ENCODE measurements around the gene HUS1B. TPM values are rescaled to one million over a fixed set of nuclear protein-coding genes. Genes with fewer than 3 reads are reported as not detected.

The HUS1B gene
- total and polyA plus RNA-seq, 9 of the 15 experiments (the other 6 are each of a cell fraction or from before 2014, with no cell fraction given), result 0.16 to 1.4 (median 0.38) TPM; not detected in 1

DNA sequence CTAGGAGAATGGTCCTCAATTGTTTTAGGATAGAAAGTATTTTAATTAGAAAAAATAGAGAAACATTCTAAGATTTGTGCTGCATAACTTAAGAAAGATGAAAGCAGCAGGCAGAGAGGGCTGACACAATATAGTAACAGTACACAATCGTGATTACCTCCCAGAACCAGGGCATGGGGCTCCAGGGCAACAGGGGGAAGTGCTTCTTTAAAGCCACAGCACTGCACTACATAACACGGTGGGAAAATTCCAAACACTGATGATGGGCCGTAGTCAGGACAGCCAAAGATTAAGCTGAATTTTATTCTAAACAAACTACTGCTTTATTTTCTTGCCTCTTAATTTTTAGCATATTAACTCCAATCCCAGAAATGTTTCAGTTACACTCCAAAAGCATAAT lies 21.6 kb upstream of the HUS1B start:
- no peak overlapping the region for H2AFZ ChIP-seq (ENCODE audit: low read depth, low read length)
- no peaks in the 10 kb centered on the region; the same call in 1 of the 2 replicates for H3K9me3 ChIP-seq (replicated peaks; ENCODE audit: control insufficient read depth, insufficient read depth, low read depth, low read length)
- no peak for ATAC-seq
- ChIA-PET CTCF (ENCODE audit: low intra/inter-chr PET ratio) (no interaction called here), POLR2A (no interaction called here)
- H3K9ac ChIP-seq (ENCODE audit: insufficient read depth in 1 of 2, low read depth in 2 of 2, low read length in 2 of 2), result no peak overlapping the region
- H3K36me3 ChIP-seq (ENCODE audit: control insufficient read depth, insufficient read depth, low read length), result no peaks in the 10 kb centered on the region
- peaks cover 0 to 6% of the 10 kb centered on the region in 2 experiments; a peak in 2 of 5 replicates for H3K4me1 ChIP-seq (replicated peaks in 1 of 2; ENCODE audit: control insufficient read depth in 2 of 2, insufficient read depth in 2 of 2, low read length in 2 of 2)
- H3K4me2 ChIP-seq (ENCODE audit: insufficient read depth, low read length), result no peak overlapping the region
- no peak for DNase-seq (ENCODE audit: extremely low read depth in 1 of 4, low spot score in 3 of 4)
- H4K20me1 ChIP-seq (replicated peaks; ENCODE audit: control insufficient read depth, insufficient read depth, low read length), result no peaks in the 10 kb centered on the region
- in situ Hi-C loops (cut with MboI) (no loop called here), intact Hi-C loops (cut with micrococcal nuclease) (no loop called here)
- no peak for FAIRE-seq
- H3K27ac ChIP-seq (ENCODE audit: extremely low read depth, low read depth, low read length), result no peak overlapping the region
- WGBS (ENCODE audit: insufficient coverage, low coverage, missing lambda C conversion rate), result 52% methylated on average over 3 of the region's 3 CpGs
- BruUV-seq (replicated peaks), result no TSS peak
- no peak for TF ChIP-seq PREB (CRISPR knock-in tag; IDR thresholded peaks at IDR 0.05)
- TF ChIP-seq L3MBTL2 (IDR thresholded peaks at IDR 0.05), result no peak
- no peak for TF ChIP-seq XRCC5 (IDR thresholded peaks at IDR 0.05; ENCODE audit: low read depth, low read length)
- TF ChIP-seq KAT8 (IDR thresholded peaks at IDR 0.05; ENCODE audit: low read depth), result no peak
- TF ChIP-seq PML (IDR thresholded peaks at IDR 0.05; ENCODE audit: low read length), result no peak
- no peak for TF ChIP-seq TAF9B (IDR thresholded peaks at IDR 0.05; ENCODE audit: partially characterized antibody)
- TF ChIP-seq, protein P1, sequence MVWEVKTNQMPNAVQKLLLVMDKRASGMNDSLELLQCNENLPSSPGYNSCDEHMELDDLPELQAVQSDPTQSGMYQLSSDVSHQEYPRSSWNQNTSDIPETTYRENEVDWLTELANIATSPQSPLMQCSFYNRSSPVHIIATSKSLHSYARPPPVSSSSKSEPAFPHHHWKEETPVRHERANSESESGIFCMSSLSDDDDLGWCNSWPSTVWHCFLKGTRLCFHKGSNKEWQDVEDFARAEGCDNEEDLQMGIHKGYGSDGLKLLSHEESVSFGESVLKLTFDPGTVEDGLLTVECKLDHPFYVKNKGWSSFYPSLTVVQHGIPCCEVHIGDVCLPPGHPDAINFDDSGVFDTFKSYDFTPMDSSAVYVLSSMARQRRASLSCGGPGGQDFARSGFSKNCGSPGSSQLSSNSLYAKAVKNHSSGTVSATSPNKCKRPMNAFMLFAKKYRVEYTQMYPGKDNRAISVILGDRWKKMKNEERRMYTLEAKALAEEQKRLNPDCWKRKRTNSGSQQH (CRISPR knock-in tag; IDR thresholded peaks at IDR 0.05), result no peak
- H3K27me3 ChIP-seq (ENCODE audit: control insufficient read depth in 2 of 2, insufficient read depth in 2 of 2, low read length in 2 of 2), result no peaks in the 10 kb centered on the region
- peaks cover 44% of the 10 kb centered on the region; the same call in 2 of the 3 replicates for H3K79me2 ChIP-seq (ENCODE audit: control insufficient read depth, insufficient read depth, low read length)
- no peaks in the 10 kb centered on the region for H3K9me1 ChIP-seq (ENCODE audit: control insufficient read depth, insufficient read depth, low read length)
- H3K4me3 ChIP-seq, result no peak overlapping the region
